H9 (cell line): Measurements from ENCODE around the gene LRMDA. TPM values are rescaled to one million over a fixed set of nuclear protein-coding genes. Genes with fewer than 3 reads are reported as not detected.

ENCODE experiments used
- DNase-seq: peaks from one replicate; pipeline ENCODE4 v3.0.0-alpha.2; 2017
- H2AFZ ChIP-seq: one replicate; pipeline ENCODE4 v1.6.1; 2013; ENCODE audit warnings: mild to moderate bottlenecking, low read length, control low read depth, moderate library complexity
- H2AK5ac ChIP-seq: 2 replicates; pipeline ENCODE4 v1.6.1; 2013; ENCODE audit warnings: low read length, control low read depth, mixed read lengths; ENCODE audit not compliant: insufficient read length
- H2BK120ac ChIP-seq: one replicate; pipeline ENCODE4 v1.6.1; 2013; ENCODE audit warnings: low read depth, mild to moderate bottlenecking, low read length, control low read depth, inconsistent platforms; ENCODE audit not compliant: poor library complexity, severe bottlenecking
- H2BK12ac ChIP-seq: 2 replicates; pipeline ENCODE4 v1.6.1; 2013; ENCODE audit warnings: low read length, control low read depth, mixed read lengths, low read depth; ENCODE audit not compliant: insufficient read length
- H2BK15ac ChIP-seq: 2 replicates; pipeline ENCODE4 v1.6.1; 2013; ENCODE audit warnings: low read depth, low read length, control low read depth
- H2BK20ac ChIP-seq: one replicate; pipeline ENCODE4 v1.6.1; 2013; ENCODE audit warnings: low read depth, mild to moderate bottlenecking, low read length, control low read depth, inconsistent platforms; ENCODE audit not compliant: poor library complexity, severe bottlenecking
- H2BK5ac ChIP-seq: 2 replicates; pipeline ENCODE4 v1.6.1; 2013; ENCODE audit warnings: low read length, control low read depth, mixed read lengths; ENCODE audit not compliant: insufficient read length
- H3K14ac ChIP-seq: 2 replicates; pipeline ENCODE4 v1.6.1; 2013; ENCODE audit warnings: low read length, control low read depth; ENCODE audit not compliant: insufficient read depth
- H3K18ac ChIP-seq: 2 replicates; pipeline ENCODE4 v1.6.1; 2013; ENCODE audit warnings: low read depth, mild to moderate bottlenecking, mixed read lengths, low read length, control low read depth; ENCODE audit not compliant: insufficient read length
- H3K23ac ChIP-seq: 2 replicates; pipeline ENCODE4 v1.6.1; 2013; ENCODE audit warnings: low read length, control low read depth, mixed read lengths, low read depth; ENCODE audit not compliant: insufficient read length
- H3K23me2 ChIP-seq: 2 replicates; pipeline ENCODE4 v1.6.1; 2013; ENCODE audit warnings: low read depth, mild to moderate bottlenecking, mixed read lengths, low read length, control low read depth; ENCODE audit not compliant: insufficient read length, poor library complexity, severe bottlenecking
- H3K27ac ChIP-seq: 2 replicates; pipeline ENCODE4 v1.5.1; 2013; ENCODE audit warnings: low read length, control low read depth, mixed read lengths, low read depth; ENCODE audit not compliant: insufficient read length
- H3K27me3 ChIP-seq: 2 replicates; pipeline ENCODE4 v1.6.1; 2013; ENCODE audit warnings: low read length, control low read depth, inconsistent platforms; ENCODE audit not compliant: insufficient read depth
- H3K4ac ChIP-seq: 2 replicates; pipeline ENCODE4 v1.6.1; 2013; ENCODE audit warnings: low read depth, mild to moderate bottlenecking, control low read depth, inconsistent platforms, low read length, moderate library complexity
- H3K4me1 ChIP-seq: 2 replicates; pipeline ENCODE4 v1.6.1; 2013; ENCODE audit warnings: low read length, control low read depth, inconsistent platforms; ENCODE audit not compliant: insufficient read depth
- H3K4me2 ChIP-seq: 2 replicates; pipeline ENCODE4 v1.6.1; 2013; ENCODE audit warnings: low read length, control low read depth, mixed read lengths; ENCODE audit not compliant: insufficient read length, insufficient read depth
- H3K56ac ChIP-seq: 2 replicates; pipeline ENCODE4 v1.6.1; 2013; ENCODE audit warnings: low read depth, mild to moderate bottlenecking, mixed read lengths, low read length, control low read depth; ENCODE audit not compliant: insufficient read length
- H3K79me1 ChIP-seq: 2 replicates; pipeline ENCODE4 v1.6.1; 2013; ENCODE audit warnings: low read depth, mild to moderate bottlenecking, moderate library complexity, low read length, control low read depth, inconsistent platforms; ENCODE audit not compliant: insufficient read depth, poor library complexity, severe bottlenecking
- H3K79me2 ChIP-seq: 2 replicates; pipeline ENCODE4 v1.6.1; 2013; ENCODE audit warnings: low read length, control low read depth, inconsistent platforms; ENCODE audit not compliant: insufficient read depth
- H3K9ac ChIP-seq: 2 replicates; pipeline ENCODE4 v1.6.1; 2013; ENCODE audit warnings: low read length, control low read depth, mixed read lengths; ENCODE audit not compliant: insufficient read length; ENCODE audit errors: extremely low read depth
- H3K9me3 ChIP-seq: one replicate; pipeline ENCODE4 v1.6.1; 2013; ENCODE audit warnings: low read depth, low read length, inconsistent platforms; ENCODE audit not compliant: control insufficient read depth
- H3T11ph ChIP-seq: one replicate; pipeline ENCODE4 v1.6.1; 2013; ENCODE audit warnings: mild to moderate bottlenecking, low read length, control low read depth, inconsistent platforms
- H4K20me1 ChIP-seq: one replicate; pipeline ENCODE4 v1.6.1; 2013; ENCODE audit not compliant: control insufficient read depth, insufficient read length, insufficient read depth
- H4K5ac ChIP-seq: 2 replicates; pipeline ENCODE4 v1.6.1; 2013; ENCODE audit warnings: low read depth, mild to moderate bottlenecking, mixed read lengths, low read length, control low read depth; ENCODE audit not compliant: insufficient read length
- H4K8ac ChIP-seq: replicated peaks from 2 replicates; pipeline ENCODE4 v1.6.1; 2013; ENCODE audit warnings: low read length, control low read depth, mixed read lengths, low read depth; ENCODE audit not compliant: insufficient read length
- H4K91ac ChIP-seq: 2 replicates; pipeline ENCODE4 v1.6.1; 2013; ENCODE audit warnings: low read depth, mild to moderate bottlenecking, moderate library complexity, mixed read lengths, low read length, control low read depth; ENCODE audit not compliant: insufficient read length
- H3K27ac Mint-ChIP-seq, 3 experiments: 2 replicates in 2 of 3; 3 replicates in 1 of 3; pipeline ENCODE4 v1.8.0; 2020 to 2021; ENCODE audit warnings: mixed read lengths in 3 of 3, mild to moderate bottlenecking in 1 of 3, moderate library complexity in 1 of 3
- H3K27me3 Mint-ChIP-seq: 2 replicates; pipeline ENCODE4 v1.8.0; 2021; ENCODE audit warnings: low read depth, mild to moderate bottlenecking, moderate library complexity, mixed read lengths
- H3K36me3 Mint-ChIP-seq, 3 experiments: 2 replicates in 2 of 3; 3 replicates in 1 of 3; pipeline ENCODE4 v1.8.0; 2020 to 2021; ENCODE audit warnings: low read depth in 3 of 3, mixed read lengths in 3 of 3; ENCODE audit not compliant: insufficient read depth in 1 of 3
- H3K4me1 Mint-ChIP-seq, 2 experiments: 2 replicates each; pipeline ENCODE4 v1.8.0; 2020; ENCODE audit warnings: mixed read lengths in 2 of 2
- H3K4me3 Mint-ChIP-seq, 2 experiments: 2 replicates in 1 of 2; 3 replicates in 1 of 2; pipeline ENCODE4 v1.8.0; 2020 to 2021; ENCODE audit warnings: mild to moderate bottlenecking in 2 of 2, mixed read lengths in 2 of 2, moderate library complexity in 1 of 2
- H3K9me3 Mint-ChIP-seq, 2 experiments: 2 replicates in 1 of 2; 3 replicates in 1 of 2; pipeline ENCODE4 v1.8.0; 2020; ENCODE audit warnings: mild to moderate bottlenecking in 2 of 2, mixed read lengths in 2 of 2, moderate library complexity in 1 of 2
- CTCF ChIP-seq: fragments of 200-600 bp; sonication (generic); conservative IDR thresholded peaks from 3 replicates; pipeline ENCODE4 v1.8.0; 2021; ENCODE audit warnings: antibody characterized with exemption, mild to moderate bottlenecking
- WGBS: extraction: QIAGEN DNeasy Blood & Tissue Kit; methylation state at CpG from one replicate; pipeline ENCODE4 v1.1.7; 2013; ENCODE audit warnings: missing lambda C conversion rate, low lambda C conversion rate, mixed read lengths; ENCODE audit not compliant: insufficient read length; ENCODE audit errors: extremely low coverage; 5-methylcytosine and 5-hydroxymethylcytosine counted together
- total RNA-seq: library from RNA; stranded (reverse); gene quantifications from 2 replicates; pipeline ENCODE4 v1.2.1, GENCODE V29; 2021

The LRMDA gene
- total RNA-seq, 1 experiment from 2014 or later, result 1.8 TPM

GRCh38 chr10:76047521-76047920 lies 616.1 kb downstream of the LRMDA start:
- Histone ChIP-seq H3K9ac (no peak overlapping the region), H3K18ac (no peak overlapping the region), H3T11ph (no peak overlapping the region), H3K4ac (no peak overlapping the region), H3K79me1 (no peaks in the 10 kb centered on the region), H2BK12ac (no peak overlapping the region), H3K56ac (no peak overlapping the region), H3K4me2 (no peak overlapping the region), H2BK120ac (no peak overlapping the region), H4K8ac (no peak overlapping the region), H4K5ac (no peak overlapping the region), H2BK5ac (no peak overlapping the region), H3K23ac (no peak overlapping the region), H2AK5ac (no peak overlapping the region), H2BK20ac (no peak overlapping the region), H3K79me2 (no peaks in the 10 kb centered on the region), H3K27ac (no peak overlapping the region), H3K9me3 (no peaks in the 10 kb centered on the region), H4K91ac (no peak overlapping the region), H4K20me1 (no peaks in the 10 kb centered on the region), H3K4me1 (no peaks in the 10 kb centered on the region), H2BK15ac (no peak overlapping the region), H2AFZ (no peak overlapping the region), H3K27me3 (no peaks in the 10 kb centered on the region), H3K23me2 (no peaks in the 10 kb centered on the region), H3K14ac (no peak overlapping the region)
- H3K9me3 Mint-ChIP-seq, result no peaks in the 10 kb centered on the region; a peak in 1 of 5 replicates
- no peak overlapping the region for H3K4me3 Mint-ChIP-seq
- peaks cover 5 to 9% of the 10 kb centered on the region in 2 experiments for H3K4me1 Mint-ChIP-seq
- TF ChIP-seq CTCF, result no peak
- peaks cover 0 to 1% (median 0%) of the 10 kb centered on the region in 3 experiments; a peak in 1 of 7 replicates for H3K36me3 Mint-ChIP-seq
- WGBS, result no CpG with 5 or more reads among the region's 3 CpGs
- no peak overlapping the region for H3K27ac Mint-ChIP-seq
- no peak for DNase-seq
- H3K27me3 Mint-ChIP-seq, result peaks cover 35% of the 10 kb centered on the region
